Activated naive CD8-positive, alpha-beta T cell treated with anti-CD3 and anti-CD28 coated beads for 36 hours (primary cell): ENCODE results near the gene CRYM. TPM values are rescaled to one million over a fixed set of nuclear protein-coding genes. Genes with fewer than 3 reads are reported as not detected.
"Not testable (repeated sequence)": the region's sequence is repeated elsewhere in the genome, so short reads cannot be mapped to it uniquely, and the experiment has no call there.

Source experiments
- DNase-seq: peaks from one replicate; pipeline ENCODE4 v3.0.0; 2021
- H3K27ac Mint-ChIP-seq: one replicate; pipeline ENCODE4 v1.8.0; 2022; ENCODE audit warnings: mild to moderate bottlenecking, moderate library complexity, mixed read lengths
- H3K27me3 Mint-ChIP-seq: one replicate; pipeline ENCODE4 v1.8.0; 2022; ENCODE audit warnings: mild to moderate bottlenecking, mixed read lengths
- H3K36me3 Mint-ChIP-seq: one replicate; pipeline ENCODE4 v1.8.0; 2021; ENCODE audit warnings: mild to moderate bottlenecking, mixed read lengths
- H3K4me1 Mint-ChIP-seq: one replicate; pipeline ENCODE4 v1.8.0; 2021; ENCODE audit warnings: mixed read lengths
- H3K4me3 Mint-ChIP-seq: one replicate; pipeline ENCODE4 v1.8.0; 2022; ENCODE audit warnings: mild to moderate bottlenecking, moderate library complexity, mixed read lengths
- H3K9me3 Mint-ChIP-seq: one replicate; pipeline ENCODE4 v1.8.0; 2022; ENCODE audit warnings: mixed read lengths
- total RNA-seq, 2 experiments: library from RNA; stranded (reverse); gene quantifications; one replicate each; pipeline ENCODE4 v1.2.3, GENCODE V29; 2021

The CRYM gene
- total RNA-seq, 2 experiments from 2014 or later = not detected

- H3K36me3 Mint-ChIP-seq = no peaks in the 10 kb centered on the region
- no peak overlapping the region for H3K4me3 Mint-ChIP-seq
- H3K4me1 Mint-ChIP-seq = no peaks in the 10 kb centered on the region
- no peak overlapping the region for H3K27ac Mint-ChIP-seq
- DNase-seq = no peak
- no peaks in the 10 kb centered on the region for H3K9me3 Mint-ChIP-seq
- no peaks in the 10 kb centered on the region for H3K27me3 Mint-ChIP-seq
These were observed 10.8 kb downstream of the CRYM start for GRCh38 chr16:21267298-21267697.

- Mint-ChIP-seq H3K27me3 (no peaks in the 10 kb centered on the region), H3K9me3 (no peaks in the 10 kb centered on the region), H3K4me3 (no peak overlapping the region), H3K27ac (no peak overlapping the region), H3K36me3 (no peaks in the 10 kb centered on the region), H3K4me1 (no peaks in the 10 kb centered on the region)
- no peak for DNase-seq
These were observed 12.8 kb downstream of the CRYM start for GRCh38 chr16:21265104-21265837.

GRCh38 chr16:21264571-21265036, 13.5 kb downstream of the CRYM start:
- Mint-ChIP-seq H3K4me3 (no peak overlapping the region), H3K9me3 (no peaks in the 10 kb centered on the region), H3K4me1 (no peaks in the 10 kb centered on the region), H3K27ac (no peak overlapping the region), H3K36me3 (no peaks in the 10 kb centered on the region), H3K27me3 (no peaks in the 10 kb centered on the region)
- DNase-seq = no peak

GRCh38 chr16:21263640-21264570, 14.2 kb downstream of the CRYM start:
- Mint-ChIP-seq H3K4me1 (no peaks in the 10 kb centered on the region), H3K36me3 (no peaks in the 10 kb centered on the region), H3K4me3 (no peak overlapping the region), H3K9me3 (no peaks in the 10 kb centered on the region), H3K27me3 (no peaks in the 10 kb centered on the region), H3K27ac (no peak overlapping the region)
- DNase-seq = no peak

GRCh38 chr16:21262779-21263639, 15.1 kb downstream of the CRYM start:
- Mint-ChIP-seq H3K27me3 (no peaks in the 10 kb centered on the region), H3K4me3 (no peak overlapping the region), H3K9me3 (no peaks in the 10 kb centered on the region), H3K27ac (no peak overlapping the region), H3K4me1 (no peaks in the 10 kb centered on the region), H3K36me3 (no peaks in the 10 kb centered on the region)
- DNase-seq = no peak

- H3K4me1 Mint-ChIP-seq = no peaks in the 10 kb centered on the region
- H3K27me3 Mint-ChIP-seq = peaks cover 8% of the 10 kb centered on the region
- H3K27ac Mint-ChIP-seq = no peak overlapping the region
- no peaks in the 10 kb centered on the region for H3K36me3 Mint-ChIP-seq
- H3K4me3 Mint-ChIP-seq = no peak overlapping the region
- DNase-seq = no peak
- no peaks in the 10 kb centered on the region for H3K9me3 Mint-ChIP-seq
These were observed 17.0 kb downstream of the CRYM start for GRCh38 chr16:21260870-21261791.

- no peak for DNase-seq
- H3K36me3 Mint-ChIP-seq = no peaks in the 10 kb centered on the region
- no peaks in the 10 kb centered on the region for H3K4me1 Mint-ChIP-seq
- no peak overlapping the region for H3K27ac Mint-ChIP-seq
- H3K4me3 Mint-ChIP-seq = no peak overlapping the region
- H3K27me3 Mint-ChIP-seq = peaks cover 8% of the 10 kb centered on the region
- H3K9me3 Mint-ChIP-seq = no peaks in the 10 kb centered on the region
These were observed 20.8 kb downstream of the CRYM start for GRCh38 chr16:21257284-21257683.

- H3K36me3 Mint-ChIP-seq = no peaks in the 10 kb centered on the region
- H3K27ac Mint-ChIP-seq = no peak overlapping the region
- no peaks in the 10 kb centered on the region for H3K9me3 Mint-ChIP-seq
- no peak overlapping the region for H3K4me3 Mint-ChIP-seq
- no peaks in the 10 kb centered on the region for H3K4me1 Mint-ChIP-seq
- no peak for DNase-seq
- H3K27me3 Mint-ChIP-seq = peaks cover 8% of the 10 kb centered on the region
These were observed 21.5 kb downstream of the CRYM start for GRCh38 chr16:21256636-21257035.

- DNase-seq = no peak
- Mint-ChIP-seq H3K4me1 (no peaks in the 10 kb centered on the region), H3K36me3 (no peaks in the 10 kb centered on the region), H3K27ac (no peak overlapping the region), H3K27me3 (peaks cover 35% of the 10 kb centered on the region), H3K4me3 (no peak overlapping the region), H3K9me3 (no peaks in the 10 kb centered on the region)
These were observed 24.6 kb downstream of the CRYM start for GRCh38 chr16:21253470-21253869.

GRCh38 chr16:21250072-21250923, 27.8 kb downstream of the CRYM start:
- no peak overlapping the region for H3K27ac Mint-ChIP-seq
- H3K4me1 Mint-ChIP-seq = no peaks in the 10 kb centered on the region
- H3K4me3 Mint-ChIP-seq = no peak overlapping the region
- H3K9me3 Mint-ChIP-seq = no peaks in the 10 kb centered on the region
- no peak for DNase-seq
- peaks cover 27% of the 10 kb centered on the region for H3K27me3 Mint-ChIP-seq
- no peaks in the 10 kb centered on the region for H3K36me3 Mint-ChIP-seq

- not testable (repeated sequence) for H3K9me3 Mint-ChIP-seq, H3K27ac Mint-ChIP-seq, H3K36me3 Mint-ChIP-seq, H3K4me3 Mint-ChIP-seq, H3K4me1 Mint-ChIP-seq, DNase-seq
- H3K27me3 Mint-ChIP-seq = peaks cover 31% of the 10 kb centered on the region
These were observed 29.9 kb downstream of the CRYM start for GRCh38 chr16:21248179-21248578.

GRCh38 chr16:21244518-21245215, 33.4 kb downstream of the CRYM start:
- no peaks in the 10 kb centered on the region for H3K36me3 Mint-ChIP-seq
- DNase-seq = no peak
- no peaks in the 10 kb centered on the region for H3K4me1 Mint-ChIP-seq
- no peak overlapping the region for H3K4me3 Mint-ChIP-seq
- no peak overlapping the region for H3K27ac Mint-ChIP-seq
- H3K27me3 Mint-ChIP-seq = peaks cover 14% of the 10 kb centered on the region
- H3K9me3 Mint-ChIP-seq = no peaks in the 10 kb centered on the region

GRCh38 chr16:21242756-21243155, 35.3 kb downstream of the CRYM start:
- no peak for DNase-seq
- Mint-ChIP-seq H3K4me3 (no peak overlapping the region), H3K27ac (no peak overlapping the region), H3K4me1 (no peaks in the 10 kb centered on the region), H3K36me3 (no peaks in the 10 kb centered on the region), H3K27me3 (peaks cover 4% of the 10 kb centered on the region), H3K9me3 (no peaks in the 10 kb centered on the region)
